HG03457 (cell line): ENCODE measurements around the gene FGF8.

Source experiments
- ATAC-seq: cut with Tn5 transposase; IDR thresholded peaks from one replicate; pipeline ENCODE4 v1.9.1; 2021; ENCODE audit warnings: moderate number of reproducible peaks; ENCODE audit not compliant: unreplicated experiment

Gene FGF8

DNA sequence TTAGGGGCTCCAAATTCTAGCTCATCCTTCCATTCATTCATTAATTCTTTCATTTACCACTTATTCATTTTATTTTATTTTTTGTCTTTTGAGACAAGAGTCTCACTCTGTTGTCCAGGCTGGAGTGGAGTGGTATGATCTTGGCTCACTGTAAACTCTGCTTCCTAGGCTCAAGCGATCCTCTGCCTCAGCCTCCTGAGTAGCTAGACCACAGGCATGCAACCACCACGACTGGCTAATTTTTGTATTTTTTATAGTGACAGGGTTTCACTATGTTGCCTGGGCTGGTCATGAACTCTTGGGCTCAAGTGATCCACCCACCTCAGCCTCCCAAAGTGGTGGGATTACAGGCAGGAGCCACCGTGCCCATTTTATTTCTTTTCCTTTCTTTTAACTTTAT, 31.6 kb downstream of the FGF8 start:
- ATAC-seq, result no peak

DNA sequence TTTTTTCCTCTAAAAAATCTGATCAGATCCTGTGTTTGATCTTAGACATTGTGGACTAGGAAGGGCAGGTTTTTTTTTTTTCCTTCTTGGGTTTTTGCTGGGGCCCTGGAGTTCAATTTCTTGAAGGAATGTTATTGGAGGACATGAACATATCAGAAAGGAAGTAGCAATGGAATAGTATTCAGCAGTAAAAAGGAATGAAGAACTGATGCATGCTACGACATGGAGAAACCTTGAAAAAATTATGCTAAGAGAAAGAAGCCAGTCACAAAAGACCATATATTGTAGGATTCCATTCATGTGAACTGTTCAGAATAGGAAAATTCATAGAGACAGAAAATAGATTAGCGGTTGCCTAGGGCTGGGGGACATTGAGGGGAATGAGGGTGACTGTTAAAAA, 34.0 kb downstream of the FGF8 start:
- no peak for ATAC-seq

DNA sequence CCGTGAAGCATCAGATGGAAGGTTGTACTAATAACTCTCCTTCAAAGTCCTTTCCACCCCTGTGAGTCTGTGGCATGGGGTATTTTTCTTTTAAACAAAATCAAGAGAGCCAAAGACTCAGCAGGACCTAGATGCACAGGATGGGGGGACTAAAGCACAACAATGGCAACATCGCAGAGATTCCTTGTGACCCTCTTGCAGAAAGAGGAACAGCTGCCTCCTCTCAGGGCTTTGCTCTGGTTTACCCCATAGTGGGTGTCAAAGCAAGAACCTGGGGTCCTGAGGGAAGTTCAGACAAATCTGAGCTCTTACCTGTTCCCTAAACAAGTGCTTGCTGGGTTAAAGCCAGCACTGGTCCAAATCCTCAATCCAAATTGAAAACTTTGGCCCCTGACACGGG, 39.2 kb downstream of the FGF8 start:
- ATAC-seq, result no peak

DNA sequence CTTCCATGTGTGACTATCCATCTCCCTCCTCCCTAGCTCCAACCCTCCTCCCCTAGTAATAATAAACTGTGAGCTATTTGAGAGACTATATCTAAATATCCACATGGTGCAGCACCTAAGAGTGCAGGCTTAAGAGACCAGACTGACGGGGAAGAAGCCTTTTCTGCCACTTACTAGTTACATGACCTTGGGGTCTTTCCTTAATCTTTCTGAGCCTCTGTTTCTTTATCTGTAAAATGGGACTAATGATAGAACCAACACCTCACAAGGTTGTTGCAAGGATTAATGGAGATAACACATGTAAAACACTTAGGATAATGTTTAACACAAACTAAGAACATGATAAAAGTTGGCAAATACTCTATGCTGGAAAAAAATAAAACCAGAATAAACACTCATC, 43.8 kb downstream of the FGF8 start:
- no peak for ATAC-seq

DNA sequence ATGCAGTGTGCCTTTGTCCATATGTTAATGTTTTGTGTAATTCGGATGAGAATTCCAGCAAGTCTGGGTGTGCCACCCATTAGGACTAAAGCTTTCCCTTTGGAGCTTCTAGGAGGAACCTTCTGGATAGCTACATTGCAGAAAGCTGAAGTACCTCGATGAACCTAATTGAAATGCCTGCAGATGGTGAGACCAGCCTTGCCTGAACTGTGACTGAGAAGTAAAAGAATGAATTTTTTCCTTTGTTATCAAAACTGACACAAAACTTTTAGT, 49.9 kb downstream of the FGF8 start:
- ATAC-seq, result no peak

DNA sequence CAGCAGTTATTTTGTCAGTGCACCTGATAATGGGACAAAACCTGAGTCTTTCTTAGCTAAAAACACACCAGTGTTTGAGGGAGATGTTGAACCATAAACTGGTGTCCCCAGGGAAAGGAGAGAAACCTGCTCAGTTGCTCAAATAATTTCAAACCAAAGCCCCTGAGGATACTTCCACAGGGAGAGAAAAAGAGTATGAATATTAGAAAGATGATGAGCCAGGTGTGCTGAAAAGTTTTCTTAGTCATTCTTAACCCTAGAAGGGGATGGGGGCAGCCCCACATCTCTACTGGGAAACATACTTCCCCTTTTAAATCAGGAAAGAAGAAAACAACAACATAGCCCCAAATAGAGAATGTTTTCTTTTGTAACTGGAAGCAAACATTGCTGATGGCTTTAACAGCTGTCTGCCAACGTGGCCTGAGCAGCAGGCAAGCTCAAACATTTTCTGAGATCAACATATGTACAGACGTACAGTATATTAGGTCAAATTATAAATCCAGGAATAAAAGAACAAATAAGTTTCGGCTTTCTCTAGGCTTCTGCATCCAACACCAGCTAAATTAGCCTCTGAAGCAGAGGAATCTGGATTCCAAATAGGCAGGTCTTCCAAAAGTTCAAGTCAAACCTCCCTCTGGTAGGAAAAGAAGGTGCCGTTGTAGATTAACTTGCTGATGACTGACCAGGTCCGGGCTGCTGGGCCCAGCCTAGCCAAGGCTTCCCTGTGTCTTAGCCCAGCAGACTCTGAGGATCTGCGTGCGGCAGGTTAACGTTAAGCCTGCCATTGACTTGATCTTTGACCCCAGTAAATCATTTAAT, 50.4 kb downstream of the FGF8 start:
- no peak for ATAC-seq

DNA sequence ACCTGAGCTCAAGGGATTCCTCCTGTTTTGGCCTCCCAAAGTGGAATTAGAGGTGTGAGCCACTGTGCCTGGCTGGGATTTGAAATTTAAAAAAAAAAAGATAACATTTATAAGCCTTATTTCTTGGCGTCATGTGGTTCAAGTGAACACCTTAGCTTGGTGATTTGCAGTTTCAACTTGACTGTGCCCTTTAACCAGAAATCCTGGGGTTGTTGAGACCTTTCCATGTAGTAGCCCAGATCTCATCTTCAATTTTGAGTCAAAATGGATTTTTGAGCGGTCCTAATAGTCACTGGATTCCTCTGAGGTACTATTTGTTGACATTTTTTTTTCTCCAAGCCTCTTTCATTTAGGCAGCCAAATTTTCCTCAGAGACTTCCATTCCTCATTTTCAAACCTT, 51.5 kb downstream of the FGF8 start:
- ATAC-seq, result no peak

DNA sequence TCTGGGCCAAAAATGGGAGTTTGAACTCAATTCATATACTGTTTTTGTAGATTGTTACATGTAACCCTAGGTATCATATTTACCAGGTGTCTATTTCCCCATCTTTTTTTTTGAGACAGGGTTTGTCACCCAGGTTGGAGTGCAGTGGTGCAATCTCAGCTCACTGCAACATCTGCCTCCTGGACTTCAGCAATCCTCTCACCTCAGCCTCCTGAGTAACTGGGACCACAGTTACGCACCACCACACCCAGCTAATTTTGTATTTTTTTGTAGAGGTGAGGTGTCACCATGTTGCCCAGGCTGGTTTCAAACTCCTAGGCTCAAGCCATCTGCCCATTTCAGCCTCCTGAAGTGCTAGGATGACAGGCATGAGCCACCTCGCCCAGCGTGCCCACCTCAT, 52.7 kb downstream of the FGF8 start:
- no peak for ATAC-seq

DNA sequence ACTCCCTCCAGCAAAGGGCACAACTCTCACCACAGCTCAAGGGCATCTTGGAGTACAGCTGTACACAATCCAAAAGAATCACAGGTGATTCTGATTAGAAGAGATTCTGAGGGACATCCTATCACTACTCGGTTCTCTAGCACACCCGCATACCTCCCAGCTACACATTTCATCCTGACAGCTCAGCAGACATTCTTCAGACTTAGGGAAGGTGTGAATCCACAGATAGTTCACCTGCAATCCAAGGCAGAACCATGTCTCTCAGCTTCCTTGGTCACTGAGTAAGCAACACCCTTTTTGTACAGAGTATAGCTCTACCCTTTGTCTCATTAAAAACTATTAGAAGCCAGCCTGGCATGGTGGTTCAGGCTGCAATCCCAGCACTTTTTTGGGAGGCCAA, 54.1 kb downstream of the FGF8 start:
- no peak for ATAC-seq

DNA sequence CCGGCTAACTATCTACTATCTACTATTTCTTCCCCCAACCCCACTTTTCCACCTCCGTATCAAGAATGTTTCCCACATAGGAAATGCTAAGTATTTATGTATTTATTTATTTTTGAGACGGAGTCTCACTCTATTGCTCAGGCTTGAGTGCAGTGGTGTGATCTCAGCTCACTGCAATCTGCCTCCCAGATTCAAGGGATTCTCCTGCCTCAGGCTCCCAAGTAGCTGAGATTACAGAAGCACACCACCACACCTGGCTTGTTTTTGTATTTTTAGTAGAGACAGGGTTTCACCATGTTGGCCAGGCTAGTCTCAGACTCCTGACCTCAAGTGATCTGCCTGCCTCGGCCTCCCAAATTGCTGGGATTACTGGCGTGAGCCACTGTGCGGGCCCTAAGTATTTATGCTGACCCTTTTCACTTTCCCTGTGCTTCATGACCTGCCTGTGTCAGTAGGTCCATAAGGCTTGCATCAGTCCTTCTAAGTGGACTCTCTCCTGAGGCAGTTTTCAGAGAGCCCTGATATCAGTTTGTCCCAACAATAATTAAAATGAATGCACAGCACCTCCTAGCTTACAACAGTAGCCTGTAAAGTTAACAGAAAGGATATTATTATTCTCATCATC, 55.2 kb downstream of the FGF8 start:
- no peak for ATAC-seq
